K562 (cell line): Measurements from ENCODE around the gene C22orf42. TPM values are rescaled to one million over a fixed set of nuclear protein-coding genes. Genes with fewer than 3 reads are reported as not detected.

ENCODE experiments used
- ATAC-seq: fragments of 200-7000 bp; cut with Tn5 transposase; 3 replicates; pipeline ENCODE4 v1.9.1; 2020; ENCODE audit warnings: moderate library complexity
- BruUV-seq: library from RNA; stranded (reverse); fragments of 400-500 nt; replicated peaks from 2 replicates; lab custom pipeline; 2021; lab: Mats Ljungman, UMichigan
- CTCF ChIA-PET: fragments of 300-600 bp; formaldehyde crosslinking; extraction: SDS; loops from one replicate; lab custom pipeline; 2021; ENCODE audit warnings: low intra/inter-chr PET ratio; lab: Yijun Ruan, JAX
- POLR2A ChIA-PET: fragments of 300-600, 350-650 bp; sonication (Branson Sonifier 250); formaldehyde crosslinking; extraction: SDS; loops from one replicate; lab custom pipeline; 2021; ENCODE audit warnings: antibody characterized with exemption, inconsistent platforms; lab: Yijun Ruan, JAX
- DNase-seq, 4 experiments: peaks; one replicate each; pipeline versions ENCODE4 v3.0.0 to v3.0.0-alpha.2; 2011 to 2018; ENCODE audit warnings: low spot score in 3 of 4, mixed read lengths in 3 of 4; ENCODE audit errors: extremely low read depth in 1 of 4
- FAIRE-seq: peaks from 2 replicates; lab custom pipeline; 2011; peaks lifted over from hg19 to GRCh38; lab: Jason Lieb, UNC
- H2AFZ ChIP-seq: 2 replicates; pipeline ENCODE4 v1.6.0; 2011; ENCODE audit warnings: low read depth, low read length, control low read depth, inconsistent platforms
- H3K27ac ChIP-seq: fragments of 200-600 bp; 3 replicates; pipeline ENCODE4 v1.8.0; 2011; ENCODE audit warnings: low read depth, mild to moderate bottlenecking, control low read depth, inconsistent platforms, low read length, moderate library complexity, mixed read lengths; ENCODE audit errors: extremely low read depth
- H3K27me3 ChIP-seq, 2 experiments: fragments of 300-600 bp in 1 of 2; 2 replicates in 1 of 2; 3 replicates in 1 of 2; pipeline versions ENCODE4 v1.6.0 to v1.8.0; 2011; ENCODE audit warnings: inconsistent platforms in 2 of 2, low read length in 2 of 2, mild to moderate bottlenecking in 1 of 2, mixed read lengths in 1 of 2, moderate library complexity in 1 of 2; ENCODE audit not compliant: control insufficient read depth in 2 of 2, insufficient read depth in 2 of 2
- H3K36me3 ChIP-seq: fragments of 300-600 bp; 3 replicates; pipeline ENCODE4 v1.8.0; 2011; ENCODE audit warnings: mild to moderate bottlenecking, low read length, inconsistent platforms; ENCODE audit not compliant: control insufficient read depth, insufficient read depth
- H3K4me1 ChIP-seq, 2 experiments: fragments of 200-600 bp in 1 of 2; replicated peaks in 1 of 2; 2 replicates in 1 of 2; 3 replicates in 1 of 2; pipeline versions ENCODE4 v1.5.1 to v1.8.0; 2011; ENCODE audit warnings: inconsistent platforms in 2 of 2, low read length in 2 of 2, mild to moderate bottlenecking in 1 of 2, mixed read lengths in 1 of 2, moderate library complexity in 1 of 2; ENCODE audit not compliant: control insufficient read depth in 2 of 2, insufficient read depth in 2 of 2
- H3K4me2 ChIP-seq: 2 replicates; pipeline ENCODE4 v1.6.1; 2011; ENCODE audit warnings: low read length, control low read depth, inconsistent platforms, mixed read lengths; ENCODE audit not compliant: insufficient read depth
- H3K4me3 ChIP-seq: fragments of 200-600 bp; sonication (generic), shearing (Covaris generic); 2 replicates; pipeline ENCODE4 v1.5.1; 2016; ENCODE audit warnings: control low read depth, inconsistent platforms
- H3K79me2 ChIP-seq: fragments of 200-600 bp; 3 replicates; pipeline ENCODE4 v1.8.0; 2011; ENCODE audit warnings: low read length, inconsistent platforms; ENCODE audit not compliant: control insufficient read depth, insufficient read depth
- H3K9ac ChIP-seq, 2 experiments: 2 replicates each; pipeline versions ENCODE4 v1.6.0 to v1.6.1; 2011; ENCODE audit warnings: low read depth in 2 of 2, low read length in 2 of 2, control low read depth in 1 of 2, inconsistent platforms in 1 of 2, mild to moderate bottlenecking in 1 of 2, mixed read lengths in 1 of 2; ENCODE audit not compliant: insufficient read depth in 1 of 2
- H3K9me1 ChIP-seq: one replicate; pipeline ENCODE4 v1.6.0; 2011; ENCODE audit warnings: inconsistent platforms, mild to moderate bottlenecking, low read length, moderate library complexity; ENCODE audit not compliant: control insufficient read depth, insufficient read depth
- H3K9me3 ChIP-seq: replicated peaks from 2 replicates; pipeline ENCODE4 v1.5.1; 2011; ENCODE audit warnings: low read depth, low read length, inconsistent platforms; ENCODE audit not compliant: control insufficient read depth, insufficient read depth
- H4K20me1 ChIP-seq: replicated peaks from 2 replicates; pipeline ENCODE4 v1.6.1; 2011; ENCODE audit warnings: low read length, inconsistent platforms, mixed read lengths; ENCODE audit not compliant: control insufficient read depth, insufficient read depth
- ATF4 ChIP-seq: fragments of 450-650 bp; formaldehyde crosslinking; IDR thresholded peaks from 2 replicates; pipeline ENCODE4 v1.4.0; 2022; ENCODE audit warnings: mild to moderate bottlenecking, moderate library complexity
- CREB3 ChIP-seq: fragments of 450-650 bp; conservative IDR thresholded peaks from 2 replicates; pipeline ENCODE4 v1.6.1; 2016; ENCODE audit warnings: missing genetic modification characterization, low read depth, mild to moderate bottlenecking, missing compliant biosample characterization, moderate library complexity
- SIRT6 ChIP-seq: IDR thresholded peaks from one replicate; pipeline ENCODE4 v1.6.1; 2012; ENCODE audit warnings: low read depth, mild to moderate bottlenecking, control low read depth, inconsistent platforms, low read length, moderate library complexity
- SIX5 ChIP-seq, 2 experiments: IDR thresholded peaks; 2 replicates each; pipeline ENCODE4 v1.6.1; 2011; ENCODE audit warnings: low read length in 2 of 2, borderline replicate concordance in 1 of 2, low read depth in 1 of 2, mild to moderate bottlenecking in 1 of 2, moderate library complexity in 1 of 2; ENCODE audit not compliant: insufficient read depth in 1 of 2
- SRSF1 ChIP-seq: fragments of 200-400 bp; formaldehyde crosslinking; IDR thresholded peaks from 2 replicates; pipeline ENCODE4 v1.6.1; 2017; ENCODE audit warnings: mild to moderate bottlenecking, low read depth, low read length, moderate library complexity
- TBP ChIP-seq: optimal IDR thresholded peaks from 2 replicates; pipeline ENCODE3; 2011; ENCODE audit warnings: low read depth, low read length, improper control_type of control experiment
- ZBTB17 ChIP-seq: fragments of 450-650 bp; formaldehyde crosslinking; IDR thresholded peaks from 2 replicates; pipeline ENCODE4 v1.4.0; 2020; ENCODE audit warnings: mild to moderate bottlenecking
- ZNF217 ChIP-seq: sonication (generic); formaldehyde crosslinking; IDR thresholded peaks from 2 replicates; pipeline ENCODE4 v1.8.0; 2022; ENCODE audit warnings: mild to moderate bottlenecking, missing genetic modification reagents
- ZSCAN29 ChIP-seq: fragments of 450-650 bp; IDR thresholded peaks from 2 replicates; pipeline ENCODE4 v1.6.1; 2017
- WGBS: fragments of 100-300 bp; shearing (Covaris generic); methylation state at CpG from one replicate; pipeline ENCODE4 v1.1.6; 2016; ENCODE audit warnings: low coverage, mixed read lengths; ENCODE audit not compliant: insufficient coverage; ENCODE audit errors: missing lambda C conversion rate; 5-methylcytosine and 5-hydroxymethylcytosine counted together
- in situ Hi-C: fragments of 300-500 bp; cut with MboI; formaldehyde crosslinking; loops from 4 replicates; pipeline ENCODE4 v1.15.0; 2018; ENCODE audit warnings: inconsistent platforms, mixed read lengths
- intact Hi-C: fragments of 100-400 bp; cut with micrococcal nuclease; formaldehyde crosslinking; loops from 2 replicates; pipeline ENCODE4 v1.14.2; 2022
- polyA plus RNA-seq, 8 experiments: library from polyadenylated mRNA; depleted of rRNA in 4 of 8; stranded (reverse) in 5 of 8; unstranded in 3 of 8; fragments of >200 nt; fragmentation: Nextera tagmentation in 2 of 8; fragmentation: Illumina TruSeq in 1 of 8; extraction: Ambion mirVana in 2 of 8; extraction: Trizol in 1 of 8; gene quantifications; 2 replicates each; pipeline versions ENCODE4 v1.2.1 to v1.2.3, GENCODE V29; 2011 to 2014; ENCODE audit warnings: inconsistent platforms in 1 of 8, missing spikeins in 1 of 8
- total RNA-seq, 7 experiments: library from RNA; depleted of rRNA in 6 of 7; stranded (reverse); fragments of >200 nt in 6 of 7; fragmentation: Illumina TruSeq in 2 of 7; extraction: Trizol in 2 of 7; gene quantifications; 2 replicates each; pipeline versions ENCODE4 v1.2.1 to v1.2.3, GENCODE V29; 2011 to 2021; ENCODE audit warnings: low replicate concordance in 1 of 7

C22orf42 gene
- total and polyA plus RNA-seq, 9 of the 15 experiments (the other 6 are each of a cell fraction or from before 2014, with no cell fraction given), result not detected

- H4K20me1 ChIP-seq, result no peaks in the 10 kb centered on the region
- H3K9ac ChIP-seq, result no peak overlapping the region
- intact Hi-C loops, result no loop called here
- DNase-seq, result no peak
- 2% methylated on average over 21 of the region's 53 CpGs for WGBS
- POLR2A ChIA-PET, result no interaction called here
- no peaks in the 10 kb centered on the region for H3K79me2 ChIP-seq
- no peaks in the 10 kb centered on the region for H3K9me1 ChIP-seq
- CTCF ChIA-PET, result interaction anchor here (0.7 kb wide), 1 partner anchor 797 kb away, joined by 4 read pairs; no protein-coding TSS in a partner anchor
- no peaks in the 10 kb centered on the region for H3K36me3 ChIP-seq
- H2AFZ ChIP-seq, result no peak overlapping the region
- in situ Hi-C loops, result no loop called here
- no peak for FAIRE-seq
- H3K9me3 ChIP-seq, result no peaks in the 10 kb centered on the region
- ATAC-seq, result no peak
- no TSS peak for BruUV-seq
- peaks cover 0 to 26% of the 10 kb centered on the region in 2 experiments; a peak in 2 of 5 replicates for H3K4me1 ChIP-seq
- no peak overlapping the region for H3K27ac ChIP-seq
- TF ChIP-seq ZSCAN29 (no peak), ATF4 (CRISPR knock-in tag) (no peak), CREB3 (tag) (no peak), TBP (no peak), SRSF1 (no peak), SIRT6 (no peak), ZNF217 (CRISPR knock-in tag) (no peak), SIX5 (IDR thresholded peaks at IDR 0.05; ENCODE audit: borderline replicate concordance in 1 of 2, insufficient read depth in 1 of 2, low read depth in 1 of 2, low read length in 2 of 2) (no peak), ZBTB17 (CRISPR knock-in tag) (no peak)
- no peak overlapping the region for H3K4me3 ChIP-seq
- peaks cover 0 to 24% of the 10 kb centered on the region in 2 experiments; a peak in 3 of 5 replicates for H3K27me3 ChIP-seq
- no peak overlapping the region for H3K4me2 ChIP-seq
These were observed 44.3 kb upstream of the C22orf42 start for GRCh38 chr22:32203181-32204039.
